Esophagus muscularis mucosa (tissue), 4 donors: ENCODE data around the gene CLIC3. TPM values are rescaled to one million over a fixed set of nuclear protein-coding genes. Genes with fewer than 3 reads are reported as not detected.

Source experiments
- DNase-seq: peaks from one replicate; pipeline ENCODE4 v3.0.0-alpha.2; 2017; ENCODE audit errors: extremely low spot score
- H3K27ac ChIP-seq, 4 donors: fragments of 200-600 bp; sonication (generic); replicated peaks in 1 of 4; 1 replicate in 3 of 4; 2 replicates in 1 of 4; pipeline ENCODE4 v1.5.1; 2016 to 2019; ENCODE audit warnings: mild to moderate bottlenecking in 1 of 4
- H3K27me3 ChIP-seq, 4 donors: fragments of 200-600 bp; sonication (generic); one replicate each; pipeline versions ENCODE4 v1.5.1 to v1.6.0; 2016 to 2019
- H3K36me3 ChIP-seq, 4 donors: fragments of 200-600 bp; sonication (generic); one replicate each; pipeline ENCODE4 v1.5.1; 2016 to 2019
- H3K4me1 ChIP-seq, 4 donors: fragments of 200-600 bp; sonication (generic); one replicate each; pipeline ENCODE4 v1.5.1; 2016 to 2019
- H3K4me3 ChIP-seq, 4 donors: fragments of 200-600 bp; sonication (generic); 1 replicate in 2 of 4; 2 replicates in 2 of 4; pipeline ENCODE4 v1.5.1; 2016 to 2019; ENCODE audit warnings: mild to moderate bottlenecking in 4 of 4, moderate library complexity in 1 of 4
- H3K9me3 ChIP-seq, 4 donors: fragments of 200-600 bp; sonication (generic); 1 replicate in 3 of 4; 2 replicates in 1 of 4; pipeline ENCODE4 v1.5.1; 2016 to 2019
- CTCF ChIP-seq, 3 experiments: fragments of 200-600 bp in 2 of 3; fragments of 450-650 bp in 1 of 3; sonication (generic) in 2 of 3; IDR thresholded peaks; one replicate each; pipeline ENCODE4 v1.5.1; 2017 to 2019; ENCODE audit warnings: antibody characterized with exemption in 3 of 3, mild to moderate bottlenecking in 2 of 3, moderate library complexity in 1 of 3
- EP300 ChIP-seq: sonication (generic); formaldehyde crosslinking; IDR thresholded peaks from one replicate; pipeline ENCODE4 v1.6.1; 2017; ENCODE audit warnings: antibody characterized with exemption
- POLR2A ChIP-seq: fragments of 450-650 bp; IDR thresholded peaks from one replicate; pipeline ENCODE4 v1.6.1; 2017; ENCODE audit warnings: antibody characterized with exemption, moderate library complexity, mild to moderate bottlenecking, low read depth
- POLR2AphosphoS5 ChIP-seq, 2 donors: sonication (generic); formaldehyde crosslinking; IDR thresholded peaks; one replicate each; pipeline ENCODE4 v1.6.1; 2017; ENCODE audit warnings: antibody characterized with exemption in 2 of 2
- WGBS: methylation state at CpG from one replicate; pipeline ENCODE4 v1.1.5; 2018; 5-methylcytosine and 5-hydroxymethylcytosine counted together
- intact Hi-C: fragments of 100-400 bp; cut with DNase I; formaldehyde crosslinking; loops from one replicate; pipeline ENCODE4 v1.15.1; 2023
- total RNA-seq, 4 donors: library from RNA; depleted of rRNA; stranded (reverse); fragments of >200 nt; gene quantifications; one replicate each; pipeline versions ENCODE4 v1.1.0 to v1.2.1, GENCODE V29; 2016

Gene CLIC3
- total RNA-seq, 4 donors from 2014 or later, result 1.4 to 2.5 TPM; not detected in 2

DNA sequence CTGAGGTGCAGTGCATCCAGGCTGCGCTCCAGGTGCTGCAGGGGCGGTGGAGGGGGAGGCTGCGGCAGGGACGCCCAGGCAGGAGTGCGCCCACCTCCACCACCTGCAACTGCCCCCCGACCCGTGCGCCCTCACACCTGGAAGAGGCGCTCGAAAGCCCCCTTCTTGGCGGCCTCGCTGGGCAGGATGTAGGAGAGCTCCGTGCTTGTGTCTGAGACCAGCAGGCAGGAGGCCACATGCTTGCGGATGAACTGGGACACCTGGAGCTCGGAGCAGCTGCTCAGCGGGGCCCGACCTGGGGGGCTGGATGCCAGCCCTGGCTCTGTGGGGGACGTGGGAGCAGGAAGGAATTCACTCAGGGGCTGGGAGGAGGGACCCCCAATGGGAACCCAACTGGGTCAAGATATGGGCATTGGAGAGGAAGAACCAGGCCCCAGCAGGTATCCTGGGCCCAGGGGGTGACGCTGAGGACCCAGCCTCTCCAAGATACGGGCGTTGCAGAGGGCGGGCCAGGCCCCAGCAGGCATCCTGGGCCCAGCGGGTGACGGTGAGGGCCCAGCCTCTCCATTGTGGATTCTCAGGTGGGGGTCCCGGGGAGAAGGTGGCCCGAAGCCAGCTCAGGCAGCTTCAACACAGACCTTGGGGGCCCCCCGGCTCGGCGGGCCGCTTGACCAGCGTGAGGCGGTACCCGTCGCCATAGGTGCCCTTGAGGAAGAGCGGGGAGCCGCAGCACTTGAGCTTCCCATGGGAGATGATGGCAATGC, 18.6 kb upstream of the CLIC3 start:
- Histone ChIP-seq H3K27me3 (no peaks in the 10 kb centered on the region), H3K36me3 (peaks cover 31 to 95% (median 88%) of the 10 kb centered on the region in 4 donors), H3K4me1 (no peaks in the 10 kb centered on the region), H3K27ac (no peak overlapping the region), H3K4me3 (no peak overlapping the region), H3K9me3 (no peaks in the 10 kb centered on the region)
- DNase-seq, result no peak
- 95% methylated on average over 27 of the region's 36 CpGs for WGBS
- TF ChIP-seq POLR2AphosphoS5 (IDR thresholded peaks at IDR 0.05) (no peak), EP300 (no peak), CTCF (IDR thresholded peaks at IDR 0.05) (no peak), POLR2A (no peak)
- intact Hi-C loops, result no loop called here

- peaks cover 31 to 98% (median 90%) of the 10 kb centered on the region in 4 donors for H3K36me3 ChIP-seq
- 96% methylated on average over 21 of the region's 23 CpGs for WGBS
- no peak for TF ChIP-seq POLR2AphosphoS5 (IDR thresholded peaks at IDR 0.05)
- no peak for TF ChIP-seq EP300
- no peak for TF ChIP-seq CTCF (IDR thresholded peaks at IDR 0.05)
- TF ChIP-seq POLR2A, result no peak
- DNase-seq, result no peak
- intact Hi-C loops, result no loop called here
- H3K9me3 ChIP-seq, result no peaks in the 10 kb centered on the region
- H3K4me3 ChIP-seq, result no peak overlapping the region
- no peaks in the 10 kb centered on the region for H3K4me1 ChIP-seq
- no peaks in the 10 kb centered on the region for H3K27me3 ChIP-seq
- no peak overlapping the region for H3K27ac ChIP-seq
Measured at GRCh38 chr9:137014166-137014565, 17.8 kb upstream of the CLIC3 start.

DNA sequence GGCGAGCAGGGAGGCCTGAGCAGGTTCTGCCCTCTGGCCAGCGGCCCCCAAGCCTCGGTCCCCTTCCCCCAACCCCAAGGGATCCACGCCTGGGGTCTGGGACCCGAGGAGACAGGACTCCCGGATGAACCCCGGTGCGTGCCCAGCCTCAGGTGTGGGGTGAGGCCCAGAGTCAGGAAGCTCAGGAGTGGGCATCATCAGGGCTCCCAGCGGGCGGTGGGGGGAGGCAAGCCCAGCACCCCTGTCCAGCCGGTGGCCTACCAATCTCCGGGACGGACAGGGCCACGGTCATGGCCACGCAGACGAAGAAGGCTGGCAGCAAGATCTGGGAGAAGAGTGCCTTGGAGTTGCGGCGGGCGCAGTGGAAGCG, 17.2 kb upstream of the CLIC3 start:
- WGBS, result 92% methylated on average over 18 of the region's 20 CpGs
- Histone ChIP-seq H3K27ac (no peak overlapping the region), H3K9me3 (no peaks in the 10 kb centered on the region), H3K4me1 (no peaks in the 10 kb centered on the region), H3K27me3 (no peaks in the 10 kb centered on the region), H3K36me3 (peaks cover 31 to 98% (median 89%) of the 10 kb centered on the region in 4 donors), H3K4me3 (no peak overlapping the region)
- DNase-seq, result no peak
- intact Hi-C loops, result no loop called here
- TF ChIP-seq POLR2AphosphoS5 (IDR thresholded peaks at IDR 0.05) (no peak), EP300 (no peak), CTCF (IDR thresholded peaks at IDR 0.05) (no peak), POLR2A (no peak)

- intact Hi-C loops, result no loop called here
- Histone ChIP-seq H3K9me3 (no peaks in the 10 kb centered on the region), H3K36me3 (peaks cover 31 to 98% (median 93%) of the 10 kb centered on the region in 4 donors), H3K4me1 (peaks cover 0 to 1% (median under 1%) of the 10 kb centered on the region in 4 donors), H3K27ac (no peak overlapping the region), H3K27me3 (no peaks in the 10 kb centered on the region), H3K4me3 (no peak overlapping the region)
- 89% methylated on average over 31 of the region's 67 CpGs for WGBS
- no peak for DNase-seq
- TF ChIP-seq POLR2A (no peak), EP300 (no peak), POLR2AphosphoS5 (IDR thresholded peaks at IDR 0.05) (no peak), CTCF (IDR thresholded peaks at IDR 0.05) (no peak)
Measured at GRCh38 chr9:137012694-137013570, 16.6 kb upstream of the CLIC3 start.
